GM18508 (cell line): ENCODE measurements around the gene NLRP9.

Experiments used
- ATAC-seq: cut with Tn5 transposase; IDR thresholded peaks from one replicate; pipeline ENCODE4 v1.9.1; 2021; ENCODE audit warnings: moderate number of reproducible peaks; ENCODE audit not compliant: insufficient read depth, unreplicated experiment

NLRP9 gene

DNA sequence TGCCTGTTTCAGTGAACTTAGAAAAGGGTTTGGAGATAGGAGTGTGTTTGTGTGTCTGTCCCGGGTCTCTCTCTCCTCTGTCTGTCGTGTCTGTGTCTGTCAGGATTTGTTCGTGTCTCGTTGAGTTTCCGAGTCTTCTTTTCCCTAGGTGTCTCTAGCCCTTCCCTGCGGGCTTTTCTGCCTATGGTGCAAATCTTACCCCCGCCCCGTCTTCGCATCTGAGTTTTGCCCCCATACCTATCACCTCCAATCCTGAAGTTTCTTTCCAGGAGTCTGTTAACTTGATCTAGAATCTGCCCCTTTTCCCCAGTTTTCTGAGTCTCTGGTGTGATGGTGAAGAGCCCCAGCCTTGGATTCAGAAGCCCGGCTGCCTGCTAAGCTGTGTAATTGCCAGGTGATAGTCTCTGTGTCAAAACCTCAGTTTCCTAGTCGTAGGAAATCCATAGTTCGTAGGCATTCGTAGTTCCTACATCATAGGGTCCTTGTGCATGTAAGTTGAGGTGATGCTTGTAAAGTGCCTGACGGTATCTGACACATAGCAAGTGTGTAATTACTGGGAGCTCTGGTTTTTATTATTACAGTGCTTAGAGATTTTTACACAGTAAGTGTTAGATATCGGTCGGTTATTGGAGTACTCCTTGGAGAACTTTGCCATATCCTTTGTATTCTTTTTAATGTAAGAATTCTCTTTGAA is 62.4 kb downstream of the NLRP9 start:
- ATAC-seq = no peak

DNA sequence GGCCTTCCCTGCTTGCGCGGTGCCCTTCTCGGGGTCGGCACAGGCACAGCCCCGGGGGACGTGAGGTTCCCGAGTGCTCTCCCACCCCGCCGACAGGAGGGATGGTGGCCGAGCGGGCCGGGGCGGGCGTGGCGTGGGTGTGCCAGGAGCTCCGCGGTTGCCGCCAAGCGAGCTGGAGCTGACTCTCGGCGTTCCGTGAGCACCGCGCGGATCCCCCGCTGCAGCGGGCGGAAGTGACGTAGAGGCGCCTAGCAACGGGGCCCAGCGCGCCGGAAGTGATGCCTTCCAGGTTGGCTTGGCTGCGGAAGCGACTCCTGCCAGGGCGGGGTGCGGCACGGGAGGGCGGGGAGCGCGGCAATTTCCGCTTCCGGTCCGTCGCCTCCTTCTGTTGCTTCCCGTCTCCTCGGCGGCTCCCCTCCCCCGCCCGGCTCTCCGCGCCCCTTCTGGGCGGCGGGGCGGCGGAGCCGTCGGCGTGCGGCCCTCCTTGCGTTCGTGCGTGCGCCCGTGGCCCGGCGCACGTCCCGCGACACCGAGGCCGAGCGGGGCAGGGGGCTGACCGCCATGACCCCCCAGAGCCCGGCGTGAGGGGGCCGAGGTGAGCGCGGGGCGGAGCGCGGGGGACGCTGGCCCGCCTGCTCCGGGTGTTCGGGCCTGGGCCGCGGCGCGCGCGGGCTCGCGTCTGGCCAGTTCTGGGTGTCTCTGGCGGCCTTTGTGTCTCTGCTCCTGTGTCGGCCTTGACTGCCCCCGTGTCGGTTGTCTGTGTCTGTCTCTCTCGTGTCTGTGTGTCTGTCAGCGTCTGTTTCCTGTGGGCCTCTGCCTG is 63.2 kb downstream of the NLRP9 start, which contains the start of gene EPN1:
EPN1 (plus strand) TSS at position 386 of the 820 bp plus-strand sequence. CDS start 3,402 bp downstream, outside the sequence.
- ATAC-seq = peak; percentile 35

DNA sequence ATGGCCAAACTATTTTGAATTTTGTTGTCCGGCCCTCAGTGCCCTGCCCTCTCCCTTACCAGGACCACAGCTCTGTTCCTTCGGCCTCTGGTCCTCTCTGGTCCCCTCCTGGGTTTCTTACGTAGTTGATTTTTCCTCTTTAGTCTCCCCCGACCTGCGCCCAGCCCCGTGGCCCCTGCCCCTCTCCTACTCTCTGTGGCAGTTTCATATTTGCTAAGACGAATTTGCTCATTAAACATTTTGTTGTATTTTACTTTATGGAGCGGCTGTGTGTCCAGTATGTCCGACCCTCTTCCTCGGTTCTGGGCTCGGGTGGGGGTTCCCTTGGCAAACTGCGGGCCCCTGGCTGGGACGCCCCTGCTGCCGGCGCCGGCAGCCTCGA is 63.8 kb downstream of the NLRP9 start:
- no peak for ATAC-seq

DNA sequence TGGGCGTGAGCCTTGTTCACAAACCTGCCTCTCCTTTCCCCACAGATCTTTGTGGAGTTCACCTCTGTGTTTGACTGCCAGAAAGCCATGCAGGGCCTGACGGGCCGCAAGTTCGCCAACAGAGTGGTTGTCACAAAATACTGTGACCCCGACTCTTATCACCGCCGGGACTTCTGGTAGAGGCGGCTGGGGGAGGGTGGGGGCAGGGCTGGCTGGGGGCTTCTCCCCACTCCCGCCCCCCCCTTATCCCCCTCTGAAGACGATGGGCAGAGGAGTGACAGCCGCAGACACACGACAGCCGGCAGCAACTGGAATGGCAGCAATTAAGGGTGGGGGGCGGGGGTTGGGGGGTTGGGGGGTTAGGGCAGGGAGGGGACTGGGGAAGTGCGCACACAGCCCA is 64.3 kb downstream of the NLRP9 start:
- ATAC-seq = no peak

DNA sequence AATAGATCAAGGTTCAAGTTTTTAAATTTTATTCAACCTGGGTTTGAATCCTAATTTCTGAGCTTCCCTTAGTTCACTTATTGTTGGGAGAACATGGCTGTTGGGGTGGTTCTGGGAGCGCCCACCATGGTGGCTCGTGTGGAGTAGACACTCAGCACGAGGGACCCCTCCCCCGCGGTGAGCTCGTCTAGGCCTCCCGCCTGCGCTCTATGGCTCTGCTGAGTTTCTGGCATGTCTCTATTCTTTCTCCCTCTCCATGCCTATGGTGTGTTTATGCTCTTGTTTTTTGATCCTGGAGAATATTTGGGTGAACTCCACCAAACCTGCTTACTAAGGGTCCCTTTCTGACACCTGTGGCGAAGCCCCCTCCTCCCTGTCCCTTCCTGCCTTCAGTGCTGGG is 64.7 kb downstream of the NLRP9 start:
- ATAC-seq = no peak

GRCh38 chr19:55672418-55672817 is 65.8 kb downstream of the NLRP9 start:
- no peak for ATAC-seq

GRCh38 chr19:55671054-55671378 is 67.2 kb downstream of the NLRP9 start:
- ATAC-seq = no peak

- no peak for ATAC-seq
Measured at GRCh38 chr19:55670280-55671053, 67.7 kb downstream of the NLRP9 start.

DNA sequence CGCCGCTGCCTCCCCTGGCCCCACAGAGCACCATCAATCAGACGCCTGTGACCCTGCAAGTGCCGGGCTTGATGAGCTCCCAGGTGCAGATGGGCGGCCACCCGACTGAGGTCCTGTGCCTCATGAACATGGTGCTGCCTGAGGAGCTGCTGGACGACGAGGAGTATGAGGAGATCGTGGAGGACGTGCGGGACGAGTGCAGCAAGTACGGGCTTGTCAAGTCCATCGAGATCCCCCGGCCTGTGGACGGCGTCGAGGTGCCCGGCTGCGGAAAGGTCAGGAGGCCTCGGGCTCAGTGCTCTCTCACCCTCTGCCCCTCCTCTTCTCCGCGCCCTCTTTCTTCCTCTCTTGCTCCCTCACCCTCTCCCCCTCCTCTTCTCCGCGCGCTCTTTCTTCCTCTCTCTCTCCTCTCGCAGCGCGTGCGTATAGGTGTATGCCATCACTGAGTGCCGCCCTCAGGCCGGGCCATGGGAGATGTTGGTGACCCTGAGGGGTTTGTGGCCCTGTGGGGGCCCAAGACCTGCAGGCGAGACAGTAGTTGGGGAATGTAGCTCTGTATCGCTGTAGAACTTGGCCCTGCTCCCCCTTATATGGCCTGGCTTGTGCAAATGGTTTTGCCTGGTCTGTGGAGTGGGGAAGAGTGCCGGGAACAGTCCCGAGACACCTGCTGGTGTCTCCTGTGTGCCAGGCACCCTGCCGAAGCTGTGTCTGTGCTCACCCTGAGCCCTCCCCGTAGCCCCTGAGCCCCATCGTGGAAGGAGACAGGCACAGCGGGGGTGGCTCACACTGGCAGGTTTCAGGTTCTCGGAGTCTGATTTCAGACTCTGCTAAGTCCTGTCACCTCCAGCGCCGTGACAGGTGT is 68.6 kb downstream of the NLRP9 start:
- no peak for ATAC-seq

GRCh38 chr19:55668603-55669348 is 69.4 kb downstream of the NLRP9 start:
- ATAC-seq = no peak

GRCh38 chr19:55667958-55668357 is 70.2 kb downstream of the NLRP9 start:
- ATAC-seq = no peak

- ATAC-seq = no peak
Measured at GRCh38 chr19:55667511-55667910, 70.7 kb downstream of the NLRP9 start.

DNA sequence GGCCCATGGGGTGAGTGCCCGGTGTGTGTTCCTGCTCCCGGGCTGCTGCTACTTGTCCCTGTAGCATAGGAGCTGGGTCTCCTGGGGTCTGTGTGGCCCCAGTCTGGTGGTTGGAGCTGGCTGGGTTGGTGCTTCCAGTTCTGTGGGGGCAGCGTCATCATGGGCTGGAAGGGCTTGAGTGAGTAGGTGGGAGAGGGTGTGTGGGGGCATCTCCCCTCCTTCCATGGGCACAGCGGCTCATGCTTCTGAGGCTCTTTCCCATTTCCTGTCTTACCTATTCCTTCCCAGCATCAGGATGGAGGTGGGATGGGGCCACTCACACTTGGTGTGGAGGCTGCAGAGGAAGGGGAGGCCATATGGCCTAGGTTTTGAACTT is 71.2 kb downstream of the NLRP9 start:
- no peak for ATAC-seq

GRCh38 chr19:55666343-55667005 is 71.7 kb downstream of the NLRP9 start:
- no peak for ATAC-seq

GRCh38 chr19:55663846-55664536 is 74.2 kb downstream of the NLRP9 start:
- no peak for ATAC-seq

DNA sequence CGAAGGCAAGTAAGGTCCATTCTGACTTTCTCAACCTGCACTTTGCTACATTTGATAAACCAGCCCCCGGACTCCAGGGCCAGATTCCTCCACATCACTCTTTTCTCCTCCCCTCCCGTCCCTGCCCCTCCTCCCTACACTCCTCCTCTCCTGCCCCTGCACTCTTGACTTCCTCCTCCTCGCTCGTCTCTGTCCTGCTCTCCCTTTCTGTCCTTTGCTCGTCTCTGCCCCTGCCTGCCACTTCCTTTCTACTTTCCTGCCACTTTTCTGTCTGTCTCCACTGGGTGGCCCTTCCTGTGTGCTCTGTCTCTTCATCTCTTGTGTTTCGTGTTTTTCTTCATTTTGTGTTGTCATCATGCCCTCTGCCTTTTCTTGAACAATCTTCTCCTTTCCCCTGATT is 76.4 kb downstream of the NLRP9 start:
- no peak for ATAC-seq

DNA sequence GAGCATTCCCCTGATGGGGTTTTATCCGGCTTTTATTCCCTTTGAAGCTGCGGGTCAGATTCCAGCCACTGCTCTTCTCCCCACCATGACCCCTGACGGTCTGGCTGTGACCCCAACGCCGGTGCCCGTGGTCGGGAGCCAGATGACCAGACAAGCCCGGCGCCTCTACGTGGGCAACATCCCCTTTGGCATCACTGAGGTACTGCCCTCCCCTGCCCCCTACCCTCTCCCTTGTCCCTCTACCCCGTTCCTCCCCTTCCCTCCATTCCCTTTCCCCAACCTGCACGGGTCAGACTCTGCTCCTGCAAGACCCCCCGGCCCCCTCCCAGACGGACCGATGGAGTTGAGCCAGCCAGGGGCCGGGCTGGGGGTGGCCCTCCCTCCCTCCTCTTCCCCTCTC is 77.2 kb downstream of the NLRP9 start:
- no peak for ATAC-seq

DNA sequence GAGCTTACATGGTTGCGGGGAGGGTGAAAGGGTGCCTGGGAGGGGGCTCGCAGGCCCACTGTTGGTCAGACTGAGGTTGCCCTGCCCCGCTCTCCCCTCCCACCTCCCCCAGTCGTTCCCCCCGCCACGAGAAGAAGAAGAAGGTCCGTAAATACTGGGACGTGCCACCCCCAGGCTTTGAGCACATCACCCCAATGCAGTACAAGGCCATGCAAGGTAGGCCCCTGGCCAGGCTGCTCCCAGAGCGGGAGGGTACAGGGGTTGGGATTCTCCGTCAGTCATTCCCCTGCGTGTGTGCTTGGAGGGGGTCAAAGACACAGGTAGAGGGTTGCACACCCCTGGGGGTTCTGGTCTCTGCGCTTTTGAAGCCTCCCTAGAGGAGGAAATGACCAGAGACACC is 77.8 kb downstream of the NLRP9 start:
- ATAC-seq = no peak

DNA sequence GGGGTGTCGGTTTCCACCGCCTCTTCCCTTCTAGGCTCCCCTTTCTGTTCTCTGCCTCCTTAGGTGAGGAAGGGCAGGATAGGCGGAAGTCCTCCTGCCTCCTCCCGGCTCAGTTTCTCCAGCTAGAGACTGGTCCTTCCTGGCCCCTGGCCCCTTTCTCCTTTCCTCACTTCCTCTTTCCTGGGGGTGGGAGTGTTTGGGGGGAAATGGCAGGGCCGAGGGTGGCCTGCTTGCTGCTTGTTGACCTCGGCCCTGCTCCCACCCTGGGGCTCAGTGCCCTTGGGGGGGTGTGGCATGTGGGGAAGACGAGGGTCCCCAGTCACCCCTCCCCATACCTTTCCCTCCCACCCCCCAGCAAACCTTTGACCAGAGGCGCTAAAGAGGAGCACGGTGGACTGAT is 78.4 kb downstream of the NLRP9 start:
- ATAC-seq = no peak
